T follicular helper cell (primary cell): Measurements from ENCODE around the gene BANK1.

Source experiments
- DNase-seq: peaks from one replicate; pipeline ENCODE4 v3.0.0-alpha.2; 2020; ENCODE audit warnings: low read depth

Gene BANK1

GRCh38 chr4:101961144-101961543 is 170.6 kb downstream of the BANK1 start:
- DNase-seq: no peak

GRCh38 chr4:101967697-101968346 is 177.3 kb downstream of the BANK1 start:
- no peak for DNase-seq

- DNase-seq: no peak
Observed at GRCh38 chr4:101968364-101968763, 177.8 kb downstream of the BANK1 start.

- DNase-seq: no peak
Observed at GRCh38 chr4:101969965-101970364, 179.4 kb downstream of the BANK1 start.

GRCh38 chr4:101970547-101971155 is 180.1 kb downstream of the BANK1 start:
- DNase-seq: no peak

- no peak for DNase-seq
Observed at GRCh38 chr4:101972791-101973190, 182.3 kb downstream of the BANK1 start.

GRCh38 chr4:101973361-101973760 is 182.8 kb downstream of the BANK1 start:
- no peak for DNase-seq

- DNase-seq: no peak
Observed at GRCh38 chr4:101977076-101977475, 186.5 kb downstream of the BANK1 start.

GRCh38 chr4:101981756-101982155 is 191.2 kb downstream of the BANK1 start:
- DNase-seq: no peak

GRCh38 chr4:101983835-101984234 is 193.3 kb downstream of the BANK1 start:
- DNase-seq: no peak

- DNase-seq: no peak
Observed at GRCh38 chr4:101987623-101988243, 197.2 kb downstream of the BANK1 start.

- no peak for DNase-seq
Observed at GRCh38 chr4:101989551-101989950, 199.0 kb downstream of the BANK1 start.

GRCh38 chr4:101992446-101992845 is 201.9 kb downstream of the BANK1 start:
- DNase-seq: no peak

GRCh38 chr4:101993002-101993841 is 202.7 kb downstream of the BANK1 start:
- DNase-seq: no peak

- no peak for DNase-seq
Observed at GRCh38 chr4:101993842-101994775, 203.6 kb downstream of the BANK1 start.

- no peak for DNase-seq
Observed at GRCh38 chr4:102007959-102008425, 217.5 kb downstream of the BANK1 start.

GRCh38 chr4:102008711-102009110 is 218.2 kb downstream of the BANK1 start:
- DNase-seq: no peak

GRCh38 chr4:102022343-102022742 is 231.8 kb downstream of the BANK1 start:
- no peak for DNase-seq

GRCh38 chr4:102027961-102028360 is 237.4 kb downstream of the BANK1 start:
- DNase-seq: no peak

- DNase-seq: no peak
Observed at GRCh38 chr4:102031406-102031805, 240.9 kb downstream of the BANK1 start.

GRCh38 chr4:102036016-102036415 is 245.5 kb downstream of the BANK1 start:
- DNase-seq: no peak
